Measurements from ENCODE around the gene ZNF770.

The ZNF770 gene

DNA sequence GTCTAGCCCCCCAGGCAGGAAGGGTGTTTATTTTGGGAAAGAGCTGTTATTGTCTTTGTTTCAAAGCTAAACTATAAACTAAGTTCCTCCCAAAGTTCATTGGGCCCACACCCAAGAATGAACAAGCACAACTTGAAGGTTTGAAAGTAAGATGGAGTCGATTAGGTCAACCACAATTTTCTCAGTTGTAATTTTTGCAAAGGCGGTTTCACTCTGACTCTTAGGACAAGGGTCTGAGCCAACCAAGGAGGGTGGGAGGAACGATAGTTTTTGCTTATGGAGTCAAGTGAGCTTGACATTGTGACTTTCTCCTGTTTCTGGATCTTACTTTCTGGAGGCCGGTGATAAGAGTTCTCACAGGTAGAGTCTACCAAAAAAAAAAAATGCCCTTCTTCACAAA, 5.8 kb upstream of the ZNF770 start:
- TF ChIP-seq ZNF214 (tag by site-specific recombination; IDR thresholded peaks at IDR 0.05; ENCODE audit: borderline replicate concordance) (no peak), ZNF221 (tag by site-specific recombination; IDR thresholded peaks at IDR 0.05; ENCODE audit: borderline replicate concordance) (no peak), ZNF521 (tag by site-specific recombination; IDR thresholded peaks at IDR 0.05) (no peak), ZNF132 (tag by site-specific recombination; IDR thresholded peaks at IDR 0.05; ENCODE audit: borderline replicate concordance) (no peak), ZNF670 (tag by site-specific recombination; IDR thresholded peaks at IDR 0.05; ENCODE audit: low read depth) (no peak), ZNF501 (tag by site-specific recombination; IDR thresholded peaks at IDR 0.05) (no peak), ZNF366 (tag by site-specific recombination; conservative IDR thresholded peaks at IDR 0.05) (no peak), FEZF1 (tag by site-specific recombination; IDR thresholded peaks at IDR 0.05) (no peak), ZNF664 (tag by site-specific recombination; IDR thresholded peaks at IDR 0.05) (no peak), ZNF248 (tag by site-specific recombination; IDR thresholded peaks at IDR 0.05) (no peak), ZNF404 (tag by site-specific recombination; IDR thresholded peaks at IDR 0.05) (no peak), ZNF302 (tag by site-specific recombination; IDR thresholded peaks at IDR 0.05; ENCODE audit: low read depth) (no peak), REPIN1 (tag by site-specific recombination; IDR thresholded peaks at IDR 0.05; ENCODE audit: low read depth) (no peak), ZIC2 (tag by site-specific recombination; IDR thresholded peaks at IDR 0.05) (no peak), ZNF133 (tag by site-specific recombination; IDR thresholded peaks at IDR 0.05) (no peak)
- TF ChIP-seq, protein P1, sequence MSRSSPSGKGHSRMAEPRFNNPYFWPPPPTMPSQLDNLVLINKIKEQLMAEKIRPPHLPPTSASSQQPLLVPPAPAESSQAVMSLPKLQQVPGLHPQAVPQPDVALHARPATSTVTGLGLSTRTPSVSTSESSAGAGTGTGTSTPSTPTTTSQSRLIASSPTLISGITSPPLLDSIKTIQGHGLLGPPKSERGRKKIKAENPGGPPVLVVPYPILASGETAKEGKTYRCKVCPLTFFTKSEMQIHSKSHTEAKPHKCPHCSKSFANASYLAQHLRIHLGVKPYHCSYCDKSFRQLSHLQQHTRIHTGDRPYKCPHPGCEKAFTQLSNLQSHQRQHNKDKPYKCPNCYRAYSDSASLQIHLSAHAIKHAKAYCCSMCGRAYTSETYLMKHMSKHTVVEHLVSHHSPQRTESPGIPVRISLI (tag by site-specific recombination; IDR thresholded peaks at IDR 0.05): no peak
- TF ChIP-seq, protein P2, sequence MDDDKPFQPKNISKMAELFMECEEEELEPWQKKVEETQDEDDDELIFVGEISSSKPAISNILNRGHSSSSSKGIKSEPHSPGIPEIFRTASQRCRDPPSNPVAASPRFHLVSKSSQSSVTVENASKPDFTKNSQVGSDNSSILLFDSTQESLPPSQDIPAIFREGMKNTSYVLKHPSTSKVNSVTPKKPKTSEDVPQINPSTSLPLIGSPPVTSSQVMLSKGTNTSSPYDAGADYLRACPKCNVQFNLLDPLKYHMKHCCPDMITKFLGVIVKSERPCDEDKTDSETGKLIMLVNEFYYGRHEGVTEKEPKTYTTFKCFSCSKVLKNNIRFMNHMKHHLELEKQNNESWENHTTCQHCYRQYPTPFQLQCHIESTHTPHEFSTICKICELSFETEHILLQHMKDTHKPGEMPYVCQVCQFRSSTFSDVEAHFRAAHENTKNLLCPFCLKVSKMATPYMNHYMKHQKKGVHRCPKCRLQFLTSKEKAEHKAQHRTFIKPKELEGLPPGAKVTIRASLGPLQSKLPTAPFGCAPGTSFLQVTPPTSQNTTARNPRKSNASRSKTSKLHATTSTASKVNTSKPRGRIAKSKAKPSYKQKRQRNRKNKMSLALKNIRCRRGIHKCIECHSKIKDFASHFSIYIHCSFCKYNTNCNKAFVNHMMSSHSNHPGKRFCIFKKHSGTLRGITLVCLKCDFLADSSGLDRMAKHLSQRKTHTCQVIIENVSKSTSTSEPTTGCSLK (tag by site-specific recombination; IDR thresholded peaks at IDR 0.05): no peak
- H3K27ac ChIP-seq (ENCODE audit: extremely low read depth, low read depth, low read length): no peak overlapping the region
- no peak overlapping the region for H3K4me3 ChIP-seq (ENCODE audit: low read depth, low read length)
- no peaks in the 10 kb centered on the region for H3K4me1 ChIP-seq (ENCODE audit: control insufficient read depth, insufficient read depth, low read length)
- ChIA-PET POLR2A (no interaction called here), CTCF (no interaction called here)
- no peaks in the 10 kb centered on the region for H3K9me3 ChIP-seq (ENCODE audit: control insufficient read depth, insufficient read depth, low read depth, low read length)
- H3K36me3 ChIP-seq (ENCODE audit: control insufficient read depth in 2 of 2, insufficient read depth in 1 of 2, low read length in 2 of 2): no peaks in the 10 kb centered on the region

DNA sequence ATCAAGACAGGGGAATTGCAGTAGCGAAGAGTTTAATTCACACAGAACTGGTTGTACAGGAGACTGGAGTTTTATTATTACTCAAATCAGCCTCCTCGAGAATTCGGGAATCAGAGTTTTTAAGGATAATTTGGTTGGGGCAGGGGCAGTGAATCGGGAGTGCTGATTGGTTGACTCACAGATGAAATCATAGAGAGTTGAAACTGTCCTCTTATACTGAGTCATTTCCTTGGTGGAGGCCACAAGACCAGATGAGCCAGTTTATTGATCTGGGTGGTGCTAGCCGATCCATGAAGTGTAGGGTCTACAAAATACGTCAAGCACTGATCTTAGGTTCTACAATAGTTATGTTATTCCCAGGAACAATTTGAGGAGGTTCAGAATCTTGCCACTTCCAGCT, 5.3 kb upstream of the ZNF770 start:
- Histone ChIP-seq H3K27ac (ENCODE audit: extremely low read depth, low read depth, low read length) (no peak overlapping the region), H3K4me3 (ENCODE audit: low read depth, low read length) (no peak overlapping the region), H3K4me1 (ENCODE audit: control insufficient read depth, insufficient read depth, low read length) (no peaks in the 10 kb centered on the region), H3K36me3 (ENCODE audit: control insufficient read depth in 2 of 2, insufficient read depth in 1 of 2, low read length in 2 of 2) (no peaks in the 10 kb centered on the region), H3K9me3 (ENCODE audit: control insufficient read depth, insufficient read depth, low read depth, low read length) (no peaks in the 10 kb centered on the region)
- POLR2A ChIA-PET: no interaction called here
- CTCF ChIA-PET: no interaction called here
- TF ChIP-seq ZNF660 (tag by site-specific recombination; IDR thresholded peaks at IDR 0.05) (no peak), ZBTB21 (tag by site-specific recombination; IDR thresholded peaks at IDR 0.05) (no peak), ZNF311 (tag by site-specific recombination; IDR thresholded peaks at IDR 0.05; ENCODE audit: borderline replicate concordance) (no peak), ZNF16 (tag by site-specific recombination; IDR thresholded peaks at IDR 0.05; ENCODE audit: low read depth) (no peak), EGR2 (tag by site-specific recombination; IDR thresholded peaks at IDR 0.05; ENCODE audit: low read depth) (no peak), ZNF2 (tag by site-specific recombination; IDR thresholded peaks at IDR 0.05) (no peak), HOXD13 (CRISPR knock-in tag; IDR thresholded peaks at IDR 0.05; ENCODE audit: borderline replicate concordance) (no peak)
- TF ChIP-seq, protein P3, sequence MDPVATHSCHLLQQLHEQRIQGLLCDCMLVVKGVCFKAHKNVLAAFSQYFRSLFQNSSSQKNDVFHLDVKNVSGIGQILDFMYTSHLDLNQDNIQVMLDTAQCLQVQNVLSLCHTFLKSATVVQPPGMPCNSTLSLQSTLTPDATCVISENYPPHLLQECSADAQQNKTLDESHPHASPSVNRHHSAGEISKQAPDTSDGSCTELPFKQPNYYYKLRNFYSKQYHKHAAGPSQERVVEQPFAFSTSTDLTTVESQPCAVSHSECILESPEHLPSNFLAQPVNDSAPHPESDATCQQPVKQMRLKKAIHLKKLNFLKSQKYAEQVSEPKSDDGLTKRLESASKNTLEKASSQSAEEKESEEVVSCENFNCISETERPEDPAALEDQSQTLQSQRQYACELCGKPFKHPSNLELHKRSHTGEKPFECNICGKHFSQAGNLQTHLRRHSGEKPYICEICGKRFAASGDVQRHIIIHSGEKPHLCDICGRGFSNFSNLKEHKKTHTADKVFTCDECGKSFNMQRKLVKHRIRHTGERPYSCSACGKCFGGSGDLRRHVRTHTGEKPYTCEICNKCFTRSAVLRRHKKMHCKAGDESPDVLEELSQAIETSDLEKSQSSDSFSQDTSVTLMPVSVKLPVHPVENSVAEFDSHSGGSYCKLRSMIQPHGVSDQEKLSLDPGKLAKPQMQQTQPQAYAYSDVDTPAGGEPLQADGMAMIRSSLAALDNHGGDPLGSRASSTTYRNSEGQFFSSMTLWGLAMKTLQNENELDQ (tag by site-specific recombination; IDR thresholded peaks at IDR 0.05; ENCODE audit: low read depth): no peak
- TF ChIP-seq, protein P4, sequence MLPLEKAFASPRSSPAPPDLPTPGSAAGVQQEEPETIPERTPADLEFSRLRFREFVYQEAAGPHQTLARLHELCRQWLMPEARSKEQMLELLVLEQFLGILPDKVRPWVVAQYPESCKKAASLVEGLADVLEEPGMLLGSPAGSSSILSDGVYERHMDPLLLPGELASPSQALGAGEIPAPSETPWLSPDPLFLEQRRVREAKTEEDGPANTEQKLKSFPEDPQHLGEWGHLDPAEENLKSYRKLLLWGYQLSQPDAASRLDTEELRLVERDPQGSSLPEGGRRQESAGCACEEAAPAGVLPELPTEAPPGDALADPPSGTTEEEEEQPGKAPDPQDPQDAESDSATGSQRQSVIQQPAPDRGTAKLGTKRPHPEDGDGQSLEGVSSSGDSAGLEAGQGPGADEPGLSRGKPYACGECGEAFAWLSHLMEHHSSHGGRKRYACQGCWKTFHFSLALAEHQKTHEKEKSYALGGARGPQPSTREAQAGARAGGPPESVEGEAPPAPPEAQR (tag by site-specific recombination; IDR thresholded peaks at IDR 0.05): no peak
- TF ChIP-seq, protein P5, sequence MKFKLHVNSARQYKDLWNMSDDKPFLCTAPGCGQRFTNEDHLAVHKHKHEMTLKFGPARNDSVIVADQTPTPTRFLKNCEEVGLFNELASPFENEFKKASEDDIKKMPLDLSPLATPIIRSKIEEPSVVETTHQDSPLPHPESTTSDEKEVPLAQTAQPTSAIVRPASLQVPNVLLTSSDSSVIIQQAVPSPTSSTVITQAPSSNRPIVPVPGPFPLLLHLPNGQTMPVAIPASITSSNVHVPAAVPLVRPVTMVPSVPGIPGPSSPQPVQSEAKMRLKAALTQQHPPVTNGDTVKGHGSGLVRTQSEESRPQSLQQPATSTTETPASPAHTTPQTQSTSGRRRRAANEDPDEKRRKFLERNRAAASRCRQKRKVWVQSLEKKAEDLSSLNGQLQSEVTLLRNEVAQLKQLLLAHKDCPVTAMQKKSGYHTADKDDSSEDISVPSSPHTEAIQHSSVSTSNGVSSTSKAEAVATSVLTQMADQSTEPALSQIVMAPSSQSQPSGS (tag by site-specific recombination; IDR thresholded peaks at IDR 0.05; ENCODE audit: low read depth): no peak
